ENCODE data around the gene IGFBPL1.
"Not testable (repeated sequence)": the region's sequence is repeated elsewhere in the genome, so short reads cannot be mapped to it uniquely, and the experiment has no call there.

Gene IGFBPL1

DNA sequence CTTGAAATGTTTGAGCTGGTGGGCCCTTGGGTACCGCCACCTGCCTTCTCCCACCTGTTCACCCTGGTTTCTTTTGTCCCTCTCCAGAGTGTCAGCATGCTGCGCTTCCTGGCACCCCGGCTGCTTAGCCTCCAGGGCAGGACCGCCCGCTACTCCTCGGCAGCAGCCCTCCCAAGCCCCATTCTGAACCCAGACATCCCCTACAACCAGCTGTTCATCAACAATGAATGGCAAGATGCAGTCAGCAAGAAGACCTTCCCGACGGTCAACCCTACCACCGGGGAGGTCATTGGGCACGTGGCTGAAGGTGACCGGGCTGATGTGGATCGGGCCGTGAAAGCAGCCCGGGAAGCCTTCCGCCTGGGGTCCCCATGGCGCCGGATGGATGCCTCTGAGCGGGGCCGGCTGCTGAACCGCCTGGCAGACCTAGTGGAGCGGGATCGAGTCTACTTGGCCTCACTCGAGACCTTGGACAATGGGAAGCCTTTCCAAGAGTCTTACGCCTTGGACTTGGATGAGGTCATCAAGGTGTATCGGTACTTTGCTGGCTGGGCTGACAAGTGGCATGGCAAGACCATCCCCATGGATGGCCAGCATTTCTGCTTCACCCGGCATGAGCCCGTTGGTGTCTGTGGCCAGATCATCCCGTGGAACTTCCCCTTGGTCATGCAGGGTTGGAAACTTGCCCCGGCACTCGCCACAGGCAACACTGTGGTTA lies 28.4 kb downstream of the IGFBPL1 start:
- no peak for DNase-seq

DNA sequence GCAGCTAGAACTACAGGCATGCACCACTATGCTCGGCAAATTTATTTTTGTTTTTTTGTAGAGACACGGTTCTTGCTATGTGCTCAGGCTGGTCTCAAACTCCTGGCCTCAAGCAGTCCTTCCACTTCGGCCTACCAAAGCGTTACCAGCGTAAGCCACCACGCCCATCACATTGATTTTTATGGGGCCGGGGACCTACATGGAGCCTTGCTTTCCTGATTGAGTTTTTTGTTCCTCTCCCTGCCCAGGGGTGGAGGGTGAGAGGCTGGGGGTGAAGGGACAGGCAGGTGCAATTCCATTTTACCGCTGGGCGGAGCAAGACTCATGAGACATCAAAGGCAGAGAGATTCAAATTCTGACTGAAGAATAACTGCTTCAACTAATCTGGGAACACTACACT lies 29.8 kb downstream of the IGFBPL1 start:
- DNase-seq: no peak

GRCh38 chr9:38393128-38393796 lies 31.0 kb downstream of the IGFBPL1 start:
- DNase-seq: peak; percentile 54

- DNase-seq: peak; percentile 86
Observed at GRCh38 chr9:38392235-38393127, 31.8 kb downstream of the IGFBPL1 start, which contains the start of gene ALDH1B1. ALDH1B1 (plus strand) TSS chr9:38392702; CDS start chr9:38395749, 3,047 bp downstream.

GRCh38 chr9:38391278-38392118 lies 32.8 kb downstream of the IGFBPL1 start:
- no peak for DNase-seq

DNA sequence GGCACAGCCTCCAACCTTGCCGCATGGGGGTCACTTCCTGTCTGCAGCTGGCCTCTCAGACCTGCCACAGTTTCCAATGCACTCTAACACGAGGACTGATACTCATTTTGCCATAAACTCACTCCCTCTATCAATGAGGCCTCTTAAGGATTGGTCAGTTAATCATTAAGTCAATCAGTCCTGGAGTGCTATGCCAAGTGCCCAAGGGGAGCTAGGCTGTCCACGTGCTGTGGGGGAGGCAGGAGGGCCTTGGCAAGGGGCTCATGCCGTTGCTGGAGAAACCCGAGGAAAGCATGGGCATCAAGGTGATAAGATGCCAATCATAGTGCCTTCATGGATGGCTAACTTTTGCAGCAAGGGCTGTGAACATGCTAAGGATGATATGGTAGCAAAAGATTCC lies 33.4 kb downstream of the IGFBPL1 start:
- DNase-seq: no peak

- no peak for DNase-seq
Observed at GRCh38 chr9:38390442-38390841, 33.8 kb downstream of the IGFBPL1 start.

- DNase-seq: no peak
Observed at GRCh38 chr9:38389313-38389712, 34.9 kb downstream of the IGFBPL1 start.

- DNase-seq: no peak
Observed at GRCh38 chr9:38388283-38389223, 35.7 kb downstream of the IGFBPL1 start.

GRCh38 chr9:38387751-38388150 lies 36.5 kb downstream of the IGFBPL1 start:
- no peak for DNase-seq

DNA sequence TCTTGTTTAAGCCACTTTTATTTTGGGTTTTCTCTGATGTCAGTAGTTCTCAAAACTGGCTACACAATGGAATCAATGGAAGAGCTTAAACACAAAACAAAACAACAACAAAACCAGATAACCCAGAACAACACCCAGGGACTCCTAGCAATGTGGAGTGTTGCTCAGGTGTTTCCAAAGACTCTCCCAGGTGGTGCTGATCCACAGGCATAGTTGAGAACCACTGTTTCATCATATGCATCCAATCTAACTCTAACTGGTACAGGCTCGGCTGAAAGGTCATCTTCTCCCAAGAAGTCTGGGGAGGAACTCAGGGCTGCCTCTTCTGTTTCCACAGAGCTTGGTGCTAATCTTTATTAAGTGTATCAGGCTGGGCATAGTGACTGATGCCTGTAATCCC lies 37.2 kb downstream of the IGFBPL1 start:
- no peak for DNase-seq

DNA sequence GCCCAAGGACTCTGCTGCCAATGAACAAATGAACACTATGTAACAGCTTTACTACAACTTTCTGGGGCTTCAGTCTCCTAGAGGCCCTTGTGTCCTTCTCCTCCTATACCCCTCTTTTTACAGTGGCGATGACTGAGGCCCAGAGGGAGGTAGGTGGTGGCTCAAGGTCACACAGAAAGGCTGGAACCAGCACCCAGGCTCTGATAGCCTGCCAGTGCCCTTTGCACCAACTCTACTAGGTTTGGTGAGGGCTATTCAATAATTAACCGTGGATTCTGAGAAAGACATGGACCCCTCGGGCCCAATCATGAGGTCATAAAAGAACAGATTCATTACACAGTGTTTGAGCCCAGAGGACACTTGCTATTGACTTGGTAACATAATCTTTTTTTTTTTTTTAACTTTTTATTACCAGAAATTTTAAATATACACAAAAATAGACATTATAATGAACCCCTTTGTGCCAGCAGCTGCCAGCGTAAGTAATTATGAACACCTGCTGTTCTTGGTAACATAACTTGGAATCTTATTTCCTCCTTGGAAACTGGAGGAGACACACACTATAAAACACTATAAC lies 37.8 kb downstream of the IGFBPL1 start:
- DNase-seq: no peak

DNA sequence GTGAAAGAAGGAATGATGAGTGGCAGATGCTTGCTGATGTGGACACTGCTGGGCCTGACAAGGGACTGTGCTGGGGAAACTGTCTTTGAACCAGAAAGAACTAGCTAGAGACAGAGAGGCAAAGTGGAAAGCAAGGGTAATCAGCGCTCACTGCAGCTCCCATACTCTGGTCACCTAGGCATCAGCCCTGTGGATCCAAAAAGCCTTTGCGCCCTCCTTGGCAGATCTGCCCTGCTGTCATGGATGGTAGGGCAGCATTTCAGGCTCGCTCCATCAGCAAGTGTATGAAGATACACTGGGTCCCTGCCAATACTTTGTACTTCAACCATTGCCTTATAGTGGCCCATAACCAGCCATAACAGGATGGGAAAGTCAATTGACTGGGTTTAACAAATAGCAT lies 38.4 kb downstream of the IGFBPL1 start:
- no peak for DNase-seq

- no peak for DNase-seq
Observed at GRCh38 chr9:38384990-38385848, 39.0 kb downstream of the IGFBPL1 start.

- DNase-seq: no peak
Observed at GRCh38 chr9:38382141-38382540, 42.1 kb downstream of the IGFBPL1 start.

DNA sequence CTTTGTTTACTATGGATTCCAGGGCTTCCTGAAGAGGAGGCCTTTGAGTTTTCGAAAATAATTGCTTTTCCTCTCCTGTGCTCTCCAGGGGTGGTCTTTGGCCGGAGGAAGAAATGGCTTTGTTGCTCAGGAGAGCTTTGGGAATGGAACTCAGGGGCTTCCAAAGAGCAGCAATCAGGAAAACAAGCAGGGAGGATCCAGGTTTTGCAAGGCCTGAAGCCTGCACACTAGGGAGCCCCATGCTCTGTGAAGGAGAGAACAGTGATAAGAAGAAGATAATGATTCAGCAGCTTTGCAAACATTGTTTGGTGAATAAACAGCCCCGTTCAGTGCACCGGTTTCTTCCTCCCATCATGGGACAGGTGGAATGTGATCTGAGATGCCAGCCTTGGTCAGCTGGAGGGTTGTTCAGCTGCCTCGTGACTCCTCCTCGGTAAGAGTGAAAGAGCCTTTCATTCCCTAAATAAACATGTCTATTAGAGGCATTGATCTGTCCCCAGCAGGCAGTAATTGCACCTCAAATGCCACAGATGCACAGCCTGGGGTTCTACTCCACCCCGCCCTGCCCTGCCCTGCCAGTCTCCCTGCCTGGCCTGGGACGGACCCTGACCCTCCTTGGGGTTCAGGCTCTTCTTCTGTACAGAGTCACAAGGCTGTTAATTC lies 43.3 kb downstream of the IGFBPL1 start:
- DNase-seq: no peak

DNA sequence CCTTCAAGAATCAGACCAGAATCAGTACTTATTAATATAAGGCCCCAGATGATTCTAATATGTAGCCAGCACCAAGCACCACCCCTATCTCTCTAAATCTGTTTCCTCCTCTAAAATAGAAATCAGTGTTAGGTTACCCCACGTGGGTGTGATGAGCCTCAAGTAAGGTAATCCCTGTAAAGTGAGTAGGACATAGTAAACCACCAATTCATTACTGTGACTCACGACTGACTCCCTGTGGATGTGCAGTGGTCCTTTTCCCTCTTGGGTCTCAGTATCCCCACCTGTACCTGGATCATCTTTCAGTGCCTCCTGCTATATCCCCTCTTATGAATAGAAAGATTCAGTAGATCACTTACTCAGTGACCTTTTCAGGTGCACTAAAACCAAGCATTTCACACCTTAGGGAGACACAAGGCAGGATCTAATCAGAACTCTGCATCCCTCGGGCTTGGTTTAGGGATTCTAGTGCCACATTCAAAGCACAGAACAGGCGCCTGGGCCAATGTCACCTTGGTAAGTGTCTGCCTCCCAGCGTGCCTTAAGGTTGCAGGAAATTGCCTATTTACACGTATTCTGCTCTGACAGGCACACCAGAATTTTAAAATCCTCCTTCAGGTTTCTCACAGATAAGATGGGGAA lies 43.9 kb downstream of the IGFBPL1 start:
- no peak for DNase-seq

- DNase-seq: not testable (repeated sequence)
Observed at GRCh38 chr9:38377336-38378083, 46.7 kb downstream of the IGFBPL1 start.
